ENCODE measurements around the gene ITPR1.

- TF ChIP-seq CTCF (conservative IDR thresholded peaks at IDR 0.05; ENCODE audit: low read length) (peak; percentile 32), EZH2phosphoT487 (IDR thresholded peaks at IDR 0.05; ENCODE audit: borderline replicate concordance) (no peak)
Measured at GRCh38 chr3:4885316-4885715, 392.2 kb downstream of the ITPR1 start.

Measured in Loucy (cell line).